Liver (tissue), 3 donors: Measurements from ENCODE around the gene USP14.
"Not testable (repeated sequence)": the region's sequence is repeated elsewhere in the genome, so short reads cannot be mapped to it uniquely, and the experiment has no call there.

Source experiments
- CTCF ChIP-seq: fragments of 150-350 bp; IDR thresholded peaks from 2 replicates; pipeline ENCODE4 v1.5.1; 2017; ENCODE audit warnings: improper control_type of control experiment, low read depth, low read length; ENCODE audit not compliant: missing input control
- SP1 ChIP-seq: IDR thresholded peaks from 2 replicates; pipeline ENCODE4 v1.6.1; 2018; ENCODE audit warnings: antibody characterized with exemption, mild to moderate bottlenecking
- donor health status: healthy.
- donor health status: healthy.

GRCh38 chr18:112015-112733 lies 46.2 kb upstream of the USP14 start:
- TF ChIP-seq CTCF, SP1: not testable (repeated sequence)
